Mesenchymal stem cell (in vitro differentiated cells and primary cell): ENCODE measurements around the gene LOXL3.

Source experiments
- DNase-seq: peaks from one replicate; pipeline ENCODE4 v3.0.0-alpha.2; 2013
- H2AFZ ChIP-seq: one replicate; pipeline ENCODE4 v1.6.1; 2013; ENCODE audit warnings: low read depth, mild to moderate bottlenecking, control low read depth, inconsistent platforms, low read length, moderate library complexity
- H2AK5ac ChIP-seq: 2 replicates; pipeline ENCODE4 v1.6.1; 2013; ENCODE audit warnings: low read length, moderate library complexity, mild to moderate bottlenecking, inconsistent platforms; ENCODE audit not compliant: severe bottlenecking
- H2BK120ac ChIP-seq: one replicate; pipeline ENCODE4 v1.6.1; 2013; ENCODE audit warnings: low read depth, mild to moderate bottlenecking, inconsistent platforms, low read length, moderate library complexity
- H2BK12ac ChIP-seq, 2 experiments: one replicate each; pipeline ENCODE4 v1.6.1; 2013; ENCODE audit warnings: inconsistent platforms in 2 of 2, low read length in 2 of 2, mild to moderate bottlenecking in 2 of 2, moderate library complexity in 2 of 2, control low read depth in 1 of 2
- H2BK15ac ChIP-seq: one replicate; pipeline ENCODE4 v1.6.1; 2013; ENCODE audit warnings: mild to moderate bottlenecking, low read depth, inconsistent platforms; ENCODE audit not compliant: poor library complexity, severe bottlenecking
- H2BK5ac ChIP-seq: 2 replicates; pipeline ENCODE4 v1.6.1; 2013; ENCODE audit warnings: low read depth, mild to moderate bottlenecking, low read length, control low read depth, inconsistent platforms; ENCODE audit not compliant: poor library complexity, severe bottlenecking
- H3K14ac ChIP-seq, 2 experiments: one replicate each; pipeline ENCODE4 v1.6.1; 2013; ENCODE audit warnings: inconsistent platforms in 2 of 2, low read length in 2 of 2, control low read depth in 1 of 2, mild to moderate bottlenecking in 1 of 2, moderate library complexity in 1 of 2
- H3K18ac ChIP-seq, 2 experiments: one replicate each; pipeline ENCODE4 v1.6.1; 2013; ENCODE audit warnings: inconsistent platforms in 2 of 2, low read length in 2 of 2, control low read depth in 1 of 2, low read depth in 1 of 2, mild to moderate bottlenecking in 1 of 2
- H3K23ac ChIP-seq, 2 experiments: one replicate each; pipeline ENCODE4 v1.6.1; 2013; ENCODE audit warnings: inconsistent platforms in 2 of 2, low read length in 2 of 2, mild to moderate bottlenecking in 2 of 2, moderate library complexity in 2 of 2, control low read depth in 1 of 2
- H3K27ac ChIP-seq: 2 replicates; pipeline ENCODE4 v1.5.1; 2013; ENCODE audit warnings: mild to moderate bottlenecking, moderate library complexity, low read length, control low read depth, inconsistent platforms; ENCODE audit not compliant: poor library complexity, severe bottlenecking
- H3K27me3 ChIP-seq, 2 experiments: 2 replicates each; pipeline versions ENCODE4 v1.6.1 to v1.7.0; 2013; ENCODE audit warnings: low read length in 2 of 2, mild to moderate bottlenecking in 2 of 2, moderate library complexity in 2 of 2, control low read depth in 1 of 2, inconsistent platforms in 1 of 2; ENCODE audit not compliant: control insufficient read depth in 1 of 2, insufficient read depth in 1 of 2
- H3K36me3 ChIP-seq, 2 experiments: 2 replicates each; pipeline versions ENCODE4 v1.6.1 to v1.7.0; 2013; ENCODE audit warnings: low read length in 2 of 2, control low read depth in 1 of 2, inconsistent platforms in 1 of 2, low read depth in 1 of 2, mild to moderate bottlenecking in 1 of 2; ENCODE audit not compliant: insufficient read depth in 2 of 2, control insufficient read depth in 1 of 2
- H3K4ac ChIP-seq, 2 experiments: one replicate each; pipeline ENCODE4 v1.6.1; 2013; ENCODE audit warnings: inconsistent platforms in 2 of 2, low read length in 2 of 2, mild to moderate bottlenecking in 2 of 2, moderate library complexity in 2 of 2, control low read depth in 1 of 2, low read depth in 1 of 2
- H3K4me1 ChIP-seq: 2 replicates; pipeline ENCODE4 v1.6.1; 2013; ENCODE audit warnings: low read depth, low read length, control low read depth; ENCODE audit not compliant: control insufficient read depth, insufficient read depth
- H3K4me2 ChIP-seq: 2 replicates; pipeline ENCODE4 v1.6.1; 2013; ENCODE audit warnings: low read length, mild to moderate bottlenecking, inconsistent platforms; ENCODE audit not compliant: poor library complexity, severe bottlenecking
- H3K4me3 ChIP-seq, 2 experiments: 2 replicates each; pipeline versions ENCODE4 v1.5.1 to v1.7.0; 2013; ENCODE audit warnings: low read length in 2 of 2, mild to moderate bottlenecking in 2 of 2, control low read depth in 1 of 2, low read depth in 1 of 2; ENCODE audit not compliant: insufficient read depth in 1 of 2
- H3K79me1 ChIP-seq: replicated peaks from 2 replicates; pipeline ENCODE4 v1.6.1; 2013; ENCODE audit warnings: mild to moderate bottlenecking, control low read depth, low read length, inconsistent platforms; ENCODE audit not compliant: poor library complexity, severe bottlenecking
- H3K9ac ChIP-seq: 2 replicates; pipeline ENCODE4 v1.7.0; 2013; ENCODE audit warnings: mild to moderate bottlenecking, low read length, moderate library complexity
- H3K9me3 ChIP-seq: 2 replicates; pipeline ENCODE4 v1.7.0; 2013; ENCODE audit warnings: mild to moderate bottlenecking, low read length; ENCODE audit not compliant: control insufficient read depth
- H4K8ac ChIP-seq: one replicate; pipeline ENCODE4 v1.6.1; 2013; ENCODE audit warnings: inconsistent platforms, mild to moderate bottlenecking, low read length, moderate library complexity
- H4K91ac ChIP-seq: one replicate; pipeline ENCODE4 v1.6.1; 2013; ENCODE audit warnings: mild to moderate bottlenecking, low read length, inconsistent platforms
- WGBS: methylation state at CpG from one replicate; pipeline ENCODE4 v1.1.7; 2013; ENCODE audit warnings: mixed read lengths; 5-methylcytosine and 5-hydroxymethylcytosine counted together

The LOXL3 gene

DNA sequence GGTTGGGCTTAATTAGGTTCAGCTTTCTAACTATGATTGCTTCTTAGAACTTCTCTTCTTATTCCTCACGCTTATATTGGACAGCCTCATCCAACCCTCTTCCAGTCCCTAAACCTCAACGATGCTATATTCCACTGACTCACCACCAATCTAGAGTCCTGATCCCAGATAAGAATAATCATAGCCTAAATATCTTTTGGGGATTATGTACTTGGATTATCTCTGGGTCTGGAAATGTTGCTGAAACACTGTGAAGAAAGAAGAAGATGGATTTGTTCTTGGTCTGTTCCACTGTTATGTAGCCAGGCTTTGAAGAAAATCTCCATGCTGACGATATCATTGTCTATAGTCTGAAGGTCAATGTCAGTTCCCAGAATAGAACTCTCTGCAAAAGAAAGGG lies 27.7 kb upstream of the LOXL3 start:
- Histone ChIP-seq H2BK12ac (no peak overlapping the region), H2BK5ac (no peak overlapping the region), H3K18ac (no peak overlapping the region), H3K4me1 (peaks cover 4% of the 10 kb centered on the region), H4K8ac (no peak overlapping the region), H3K36me3 (no peaks in the 10 kb centered on the region), H4K91ac (no peak overlapping the region), H3K9me3 (no peaks in the 10 kb centered on the region), H2AK5ac (no peak overlapping the region), H3K79me1 (no peaks in the 10 kb centered on the region), H2BK15ac (no peak overlapping the region), H3K4me2 (no peak overlapping the region), H2BK120ac (no peak overlapping the region), H3K14ac (no peak overlapping the region), H3K4ac (no peak overlapping the region), H3K9ac (no peak overlapping the region), H3K4me3 (no peak overlapping the region), H2AFZ (no peak overlapping the region), H3K27ac (no peak overlapping the region), H3K23ac (no peak overlapping the region), H3K27me3 (no peaks in the 10 kb centered on the region)
- WGBS, result 80% methylated on average over 2 of the region's 3 CpGs
- DNase-seq, result no peak

GRCh38 chr2:74578408-74578807 lies 24.7 kb upstream of the LOXL3 start:
- H3K9ac ChIP-seq, result no peak overlapping the region
- no peak for DNase-seq
- H2AK5ac ChIP-seq, result no peak overlapping the region
- H3K18ac ChIP-seq, result no peak overlapping the region
- H3K27ac ChIP-seq, result no peak overlapping the region
- no peaks in the 10 kb centered on the region for H3K9me3 ChIP-seq
- no peaks in the 10 kb centered on the region for H3K79me1 ChIP-seq
- H3K4me1 ChIP-seq, result peaks cover 2% of the 10 kb centered on the region
- no peak overlapping the region for H2BK12ac ChIP-seq
- no peak overlapping the region for H2AFZ ChIP-seq
- no peak overlapping the region for H3K14ac ChIP-seq
- WGBS, result 89% methylated on average over 3 of the region's 3 CpGs
- no peak overlapping the region for H3K4me3 ChIP-seq
- no peaks in the 10 kb centered on the region for H3K36me3 ChIP-seq
- H3K4me2 ChIP-seq, result no peak overlapping the region
- no peak overlapping the region for H2BK15ac ChIP-seq
- H3K27me3 ChIP-seq, result no peaks in the 10 kb centered on the region
- H2BK120ac ChIP-seq, result no peak overlapping the region
- H2BK5ac ChIP-seq, result no peak overlapping the region
- no peak overlapping the region for H3K23ac ChIP-seq
- no peak overlapping the region for H4K8ac ChIP-seq
- peak overlapping the region in 1 of 2 experiments; percentile 26 for H3K4ac ChIP-seq
- no peak overlapping the region for H4K91ac ChIP-seq

GRCh38 chr2:74577448-74577847 lies 23.7 kb upstream of the LOXL3 start:
- Histone ChIP-seq H2BK120ac (no peak overlapping the region), H3K18ac (peak overlapping the region in 1 of 2 experiments; percentile 28), H2AFZ (no peak overlapping the region), H2BK12ac (no peak overlapping the region), H3K4ac (no peak overlapping the region), H2BK15ac (no peak overlapping the region), H3K79me1 (no peaks in the 10 kb centered on the region), H3K4me3 (peak overlapping the region in 1 of 2 experiments; percentile 46), H3K9ac (peak overlapping the region; percentile 63), H3K36me3 (no peaks in the 10 kb centered on the region), H2AK5ac (no peak overlapping the region), H3K4me2 (no peak overlapping the region), H2BK5ac (no peak overlapping the region), H3K9me3 (no peaks in the 10 kb centered on the region), H3K27me3 (no peaks in the 10 kb centered on the region), H4K8ac (peak overlapping the region; percentile 67), H3K23ac (no peak overlapping the region), H3K4me1 (no peaks in the 10 kb centered on the region), H4K91ac (no peak overlapping the region), H3K27ac (no peak overlapping the region), H3K14ac (no peak overlapping the region)
- DNase-seq, result no peak
- 42% methylated on average over 2 of the region's 2 CpGs for WGBS

DNA sequence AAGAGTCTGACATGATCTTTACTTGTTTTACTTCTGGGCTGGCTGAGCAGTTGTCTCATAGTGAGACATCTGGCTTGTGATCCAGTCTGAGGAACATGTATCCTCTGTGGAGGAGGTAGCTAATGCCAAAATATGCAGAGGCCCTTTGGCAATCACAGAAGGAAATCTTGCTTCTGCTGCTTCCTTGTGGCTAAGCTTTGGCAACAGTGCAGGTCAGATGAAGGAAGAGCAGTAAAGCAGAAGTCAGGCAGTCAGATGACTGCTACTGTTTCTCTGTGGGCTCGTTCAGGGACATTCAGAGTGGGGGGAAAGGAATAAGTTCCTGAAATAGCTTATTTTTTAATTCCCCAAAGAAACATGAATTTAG lies 23.1 kb upstream of the LOXL3 start:
- Histone ChIP-seq H2BK120ac (no peak overlapping the region), H3K79me1 (no peaks in the 10 kb centered on the region), H2AK5ac (no peak overlapping the region), H3K4ac (no peak overlapping the region), H3K4me2 (no peak overlapping the region), H3K18ac (peak overlapping the region in 1 of 2 experiments; percentile 37), H3K27me3 (no peaks in the 10 kb centered on the region), H4K91ac (no peak overlapping the region), H3K14ac (no peak overlapping the region), H3K27ac (no peak overlapping the region), H2BK15ac (no peak overlapping the region), H3K4me1 (no peaks in the 10 kb centered on the region), H3K9me3 (no peaks in the 10 kb centered on the region), H3K9ac (peak overlapping the region; percentile 66), H2BK5ac (no peak overlapping the region), H2AFZ (no peak overlapping the region), H3K23ac (no peak overlapping the region), H3K36me3 (no peaks in the 10 kb centered on the region), H4K8ac (no peak overlapping the region), H3K4me3 (peak overlapping the region in 1 of 2 experiments; percentile 46), H2BK12ac (no peak overlapping the region)
- WGBS, result no CpG with 5 or more reads among the region's 1 CpG
- peak; percentile 23 for DNase-seq
